ENCODE results near the gene PRICKLE1.

The PRICKLE1 gene

GRCh38 chr12:42630314-42630713, 40.8 kb upstream of the PRICKLE1 start:
- H3F3A ChIP-seq (ENCODE audit: low read depth) = no peaks in the 10 kb centered on the region
- H3K9me3 ChIP-seq (ENCODE audit: insufficient read depth, low read depth, low read length) = no peaks in the 10 kb centered on the region
- no peaks in the 10 kb centered on the region for H3K36me3 ChIP-seq (ENCODE audit: insufficient read depth, low read length)
- no peak overlapping the region for H3K4me2 ChIP-seq (ENCODE audit: low read depth, low read length, poor library complexity, severe bottlenecking)
- H3K79me2 ChIP-seq (ENCODE audit: insufficient read depth, low read length) = no peaks in the 10 kb centered on the region
- no peak overlapping the region for H3K9ac ChIP-seq (ENCODE audit: low read depth, low read length, poor library complexity, severe bottlenecking)
- H4K20me1 ChIP-seq (ENCODE audit: insufficient read depth, low read length, poor library complexity, severe bottlenecking) = no peaks in the 10 kb centered on the region
- no peaks in the 10 kb centered on the region for H3K9me2 ChIP-seq (replicated peaks; ENCODE audit: low read depth, low read length)
- H3K4me1 ChIP-seq (ENCODE audit: insufficient read depth, low read length, poor library complexity, severe bottlenecking) = no peaks in the 10 kb centered on the region
- no peak overlapping the region for H2AFZ ChIP-seq (ENCODE audit: low read length)
- H3K27me3 ChIP-seq (ENCODE audit: insufficient read depth, low read length, poor library complexity, severe bottlenecking) = no peaks in the 10 kb centered on the region
- TF ChIP-seq, protein P1, sequence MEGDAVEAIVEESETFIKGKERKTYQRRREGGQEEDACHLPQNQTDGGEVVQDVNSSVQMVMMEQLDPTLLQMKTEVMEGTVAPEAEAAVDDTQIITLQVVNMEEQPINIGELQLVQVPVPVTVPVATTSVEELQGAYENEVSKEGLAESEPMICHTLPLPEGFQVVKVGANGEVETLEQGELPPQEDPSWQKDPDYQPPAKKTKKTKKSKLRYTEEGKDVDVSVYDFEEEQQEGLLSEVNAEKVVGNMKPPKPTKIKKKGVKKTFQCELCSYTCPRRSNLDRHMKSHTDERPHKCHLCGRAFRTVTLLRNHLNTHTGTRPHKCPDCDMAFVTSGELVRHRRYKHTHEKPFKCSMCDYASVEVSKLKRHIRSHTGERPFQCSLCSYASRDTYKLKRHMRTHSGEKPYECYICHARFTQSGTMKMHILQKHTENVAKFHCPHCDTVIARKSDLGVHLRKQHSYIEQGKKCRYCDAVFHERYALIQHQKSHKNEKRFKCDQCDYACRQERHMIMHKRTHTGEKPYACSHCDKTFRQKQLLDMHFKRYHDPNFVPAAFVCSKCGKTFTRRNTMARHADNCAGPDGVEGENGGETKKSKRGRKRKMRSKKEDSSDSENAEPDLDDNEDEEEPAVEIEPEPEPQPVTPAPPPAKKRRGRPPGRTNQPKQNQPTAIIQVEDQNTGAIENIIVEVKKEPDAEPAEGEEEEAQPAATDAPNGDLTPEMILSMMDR (conservative IDR thresholded peaks at IDR 0.05; ENCODE audit: low read length) = no peak
- TF ChIP-seq EZH2phosphoT487 (IDR thresholded peaks at IDR 0.05; ENCODE audit: borderline replicate concordance) = no peak
- H3K4me3 ChIP-seq (ENCODE audit: low read length, poor library complexity, severe bottlenecking) = no peak overlapping the region

DNA sequence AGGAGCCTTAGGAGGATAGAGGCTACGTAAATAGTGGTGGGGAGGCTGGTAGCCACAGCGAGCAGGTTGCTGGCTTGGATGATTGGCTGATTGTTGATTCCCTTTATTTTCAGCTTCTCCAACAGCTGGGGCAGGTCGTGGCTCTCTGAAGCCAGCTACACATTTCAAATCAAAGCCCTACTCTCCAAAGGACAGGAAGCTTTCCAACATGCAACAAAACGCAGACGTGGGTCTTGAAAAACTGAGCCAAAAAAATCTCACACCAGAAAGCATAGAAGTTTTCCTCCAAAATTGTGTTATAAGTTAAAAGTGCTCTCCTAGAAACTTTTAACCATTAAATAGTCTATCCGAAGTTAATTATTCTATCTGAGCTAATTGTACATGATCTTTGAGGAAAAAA, 37.6 kb upstream of the PRICKLE1 start:
- TF ChIP-seq, protein P1 (conservative IDR thresholded peaks at IDR 0.05; ENCODE audit: low read length) = no peak
- TF ChIP-seq EZH2phosphoT487 (IDR thresholded peaks at IDR 0.05; ENCODE audit: borderline replicate concordance) = no peak
- Histone ChIP-seq H3K4me1 (ENCODE audit: insufficient read depth, low read length, poor library complexity, severe bottlenecking) (no peaks in the 10 kb centered on the region), H3K9ac (ENCODE audit: low read depth, low read length, poor library complexity, severe bottlenecking) (no peak overlapping the region), H3K9me3 (ENCODE audit: insufficient read depth, low read depth, low read length) (no peaks in the 10 kb centered on the region), H4K20me1 (ENCODE audit: insufficient read depth, low read length, poor library complexity, severe bottlenecking) (no peaks in the 10 kb centered on the region), H3K27me3 (ENCODE audit: insufficient read depth, low read length, poor library complexity, severe bottlenecking) (no peaks in the 10 kb centered on the region), H3K36me3 (ENCODE audit: insufficient read depth, low read length) (no peaks in the 10 kb centered on the region), H3F3A (ENCODE audit: low read depth) (no peaks in the 10 kb centered on the region), H3K4me3 (ENCODE audit: low read length, poor library complexity, severe bottlenecking) (no peak overlapping the region), H3K9me2 (replicated peaks; ENCODE audit: low read depth, low read length) (no peaks in the 10 kb centered on the region), H3K4me2 (ENCODE audit: low read depth, low read length, poor library complexity, severe bottlenecking) (no peak overlapping the region), H3K79me2 (ENCODE audit: insufficient read depth, low read length) (no peaks in the 10 kb centered on the region), H2AFZ (ENCODE audit: low read length) (no peak overlapping the region)

- Histone ChIP-seq H4K20me1 (ENCODE audit: insufficient read depth, low read length, poor library complexity, severe bottlenecking) (no peaks in the 10 kb centered on the region), H3K9ac (ENCODE audit: low read depth, low read length, poor library complexity, severe bottlenecking) (no peak overlapping the region), H3K79me2 (ENCODE audit: insufficient read depth, low read length) (no peaks in the 10 kb centered on the region), H3K9me3 (ENCODE audit: insufficient read depth, low read depth, low read length) (no peaks in the 10 kb centered on the region), H3K4me3 (ENCODE audit: low read length, poor library complexity, severe bottlenecking) (no peak overlapping the region), H3K9me2 (replicated peaks; ENCODE audit: low read depth, low read length) (no peaks in the 10 kb centered on the region), H3K36me3 (ENCODE audit: insufficient read depth, low read length) (no peaks in the 10 kb centered on the region), H3K4me1 (ENCODE audit: insufficient read depth, low read length, poor library complexity, severe bottlenecking) (no peaks in the 10 kb centered on the region), H3K27me3 (ENCODE audit: insufficient read depth, low read length, poor library complexity, severe bottlenecking) (no peaks in the 10 kb centered on the region), H2AFZ (ENCODE audit: low read length) (no peak overlapping the region), H3K4me2 (ENCODE audit: low read depth, low read length, poor library complexity, severe bottlenecking) (no peak overlapping the region), H3F3A (ENCODE audit: low read depth) (no peaks in the 10 kb centered on the region)
- TF ChIP-seq, protein P1 (conservative IDR thresholded peaks at IDR 0.05; ENCODE audit: low read length) = no peak
- no peak for TF ChIP-seq EZH2phosphoT487 (IDR thresholded peaks at IDR 0.05; ENCODE audit: borderline replicate concordance)
Observed at GRCh38 chr12:42625611-42626010, 36.1 kb upstream of the PRICKLE1 start.

Data from Loucy (cell line).